Measurements from ENCODE around the gene RGS8. TPM values are rescaled to one million over a fixed set of nuclear protein-coding genes. Genes with fewer than 3 reads are reported as not detected.

Gene RGS8
- total RNA-seq, 1 experiment from 2014 or later, result not detected

GRCh38 chr1:182679684-182680083 lies 4.7 kb downstream of the RGS8 start:
- no peaks in the 10 kb centered on the region for H4K20me1 ChIP-seq (ENCODE audit: insufficient read depth)
- H2AFZ ChIP-seq, result no peak overlapping the region
- H3K79me2 ChIP-seq (ENCODE audit: low read depth), result no peaks in the 10 kb centered on the region
- peaks cover 3% of the 10 kb centered on the region; the same call in 1 of the 2 replicates for H3F3A ChIP-seq (ENCODE audit: insufficient read depth, low read depth)
- no TSS peak for BruUV-seq (replicated peaks)
- H3K36me3 ChIP-seq (ENCODE audit: low read depth), result no peaks in the 10 kb centered on the region
- peaks cover 51% of the 10 kb centered on the region for H3K4me1 ChIP-seq (replicated peaks; ENCODE audit: insufficient read depth)
- no peaks in the 10 kb centered on the region for H3K9me3 ChIP-seq (ENCODE audit: insufficient read depth, low read depth)
- DNase-seq, result no peak
- no peak overlapping the region for H3K27ac ChIP-seq
- no peak overlapping the region for H3K4me3 ChIP-seq
- no peaks in the 10 kb centered on the region for H3K27me3 ChIP-seq (ENCODE audit: insufficient read depth, low read depth)
- TF ChIP-seq CTCF (conservative IDR thresholded peaks at IDR 0.05) (no peak), EZH2 (IDR thresholded peaks at IDR 0.05; ENCODE audit: low read depth) (no peak)
- H3K9me2 ChIP-seq (ENCODE audit: insufficient read depth), result no peaks in the 10 kb centered on the region
- H3K4me2 ChIP-seq, result no peak overlapping the region
- intact Hi-C loops (cut with micrococcal nuclease; ENCODE audit: unreplicated experiment), result no loop called here
- CTCF ChIA-PET, result no interaction called here
- POLR2A ChIA-PET (ENCODE audit: unreplicated experiment), result no interaction called here

GRCh38 chr1:182677397-182678098 lies 6.8 kb downstream of the RGS8 start:
- H3K9me3 ChIP-seq (ENCODE audit: insufficient read depth, low read depth), result no peaks in the 10 kb centered on the region
- H3K36me3 ChIP-seq (ENCODE audit: low read depth), result no peaks in the 10 kb centered on the region
- no peaks in the 10 kb centered on the region for H3K9me2 ChIP-seq (ENCODE audit: insufficient read depth)
- DNase-seq, result no peak
- no TSS peak for BruUV-seq (replicated peaks)
- peaks cover 35% of the 10 kb centered on the region for H3K4me1 ChIP-seq (replicated peaks; ENCODE audit: insufficient read depth)
- no peak for TF ChIP-seq CTCF (conservative IDR thresholded peaks at IDR 0.05)
- no peak for TF ChIP-seq EZH2 (IDR thresholded peaks at IDR 0.05; ENCODE audit: low read depth)
- H4K20me1 ChIP-seq (ENCODE audit: insufficient read depth), result no peaks in the 10 kb centered on the region
- H3F3A ChIP-seq (ENCODE audit: insufficient read depth, low read depth), result peaks cover 3% of the 10 kb centered on the region; the same call in 1 of the 2 replicates
- no peak overlapping the region for H2AFZ ChIP-seq
- intact Hi-C loops (cut with micrococcal nuclease; ENCODE audit: unreplicated experiment), result no loop called here
- no peak overlapping the region for H3K4me2 ChIP-seq
- H3K27ac ChIP-seq, result no peak overlapping the region
- H3K27me3 ChIP-seq (ENCODE audit: insufficient read depth, low read depth), result no peaks in the 10 kb centered on the region
- CTCF ChIA-PET, result no interaction called here
- POLR2A ChIA-PET (ENCODE audit: unreplicated experiment), result interaction anchor here (0.7 kb wide), 1 partner anchor 21 kb away, joined by 4 read pairs; no protein-coding TSS in a partner anchor
- no peaks in the 10 kb centered on the region for H3K79me2 ChIP-seq (ENCODE audit: low read depth)
- H3K4me3 ChIP-seq, result no peak overlapping the region

GRCh38 chr1:182676274-182676673 lies 8.1 kb downstream of the RGS8 start:
- Histone ChIP-seq H3K4me1 (replicated peaks; ENCODE audit: insufficient read depth) (peaks cover 22% of the 10 kb centered on the region), H3K9me2 (ENCODE audit: insufficient read depth) (no peaks in the 10 kb centered on the region), H2AFZ (no peak overlapping the region), H3K27ac (no peak overlapping the region), H3K4me3 (no peak overlapping the region), H3K4me2 (no peak overlapping the region), H3K79me2 (ENCODE audit: low read depth) (no peaks in the 10 kb centered on the region), H3F3A (ENCODE audit: insufficient read depth, low read depth) (peaks cover 3% of the 10 kb centered on the region; the same call in 1 of the 2 replicates), H3K36me3 (ENCODE audit: low read depth) (no peaks in the 10 kb centered on the region), H4K20me1 (ENCODE audit: insufficient read depth) (no peaks in the 10 kb centered on the region), H3K9me3 (ENCODE audit: insufficient read depth, low read depth) (no peaks in the 10 kb centered on the region), H3K27me3 (ENCODE audit: insufficient read depth, low read depth) (no peaks in the 10 kb centered on the region)
- POLR2A ChIA-PET (ENCODE audit: unreplicated experiment), result no interaction called here
- no TSS peak for BruUV-seq (replicated peaks)
- intact Hi-C loops (cut with micrococcal nuclease; ENCODE audit: unreplicated experiment), result no loop called here
- TF ChIP-seq CTCF (conservative IDR thresholded peaks at IDR 0.05) (no peak), EZH2 (IDR thresholded peaks at IDR 0.05; ENCODE audit: low read depth) (no peak)
- DNase-seq, result no peak
- CTCF ChIA-PET, result no interaction called here
